H1 (cell line): ENCODE measurements around the gene PLA2G4F. TPM values are rescaled to one million over a fixed set of nuclear protein-coding genes. Genes with fewer than 3 reads are reported as not detected.

ENCODE experiments used
- CTCF ChIA-PET: fragments of 300-600 bp; sonication (Branson Sonifier 250); formaldehyde crosslinking; loops from one replicate; lab custom pipeline; 2021; ENCODE audit not compliant: partially characterized antibody; lab: Charles Lee
- POLR2A ChIA-PET: fragments of 300-600 bp; sonication (Branson Sonifier 250); formaldehyde crosslinking; loops from one replicate; lab custom pipeline; 2021; ENCODE audit warnings: inconsistent platforms; ENCODE audit not compliant: partially characterized antibody; lab: Charles Lee
- DNase-seq, 2 experiments: peaks; one replicate each; pipeline versions ENCODE4 v3.0.0 to v3.0.0-alpha.2; 2010 to 2022; ENCODE audit warnings: low spot score in 2 of 2, low read depth in 1 of 2, mixed read lengths in 1 of 2
- FAIRE-seq: peaks from 2 replicates; lab custom pipeline; 2011; peaks lifted over from hg19 to GRCh38; lab: Jason Lieb, UNC
- H2AFZ ChIP-seq: 2 replicates; pipeline ENCODE4 v1.8.1; 2012; ENCODE audit warnings: low read length, inconsistent platforms
- H2AK5ac ChIP-seq: 2 replicates; pipeline ENCODE4 v1.6.1; 2013; ENCODE audit warnings: low read depth, low read length
- H2BK120ac ChIP-seq: replicated peaks from 2 replicates; pipeline ENCODE3; 2013; ENCODE audit warnings: low read depth, low read length, inconsistent platforms
- H2BK12ac ChIP-seq: 2 replicates; pipeline ENCODE4 v1.6.1; 2013; ENCODE audit warnings: low read depth, low read length
- H2BK15ac ChIP-seq: 2 replicates; pipeline ENCODE4 v1.6.1; 2013; ENCODE audit warnings: low read length
- H2BK20ac ChIP-seq: 2 replicates; pipeline ENCODE4 v1.6.1; 2013; ENCODE audit warnings: low read length
- H2BK5ac ChIP-seq: 2 replicates; pipeline ENCODE4 v1.6.1; 2013; ENCODE audit warnings: low read depth, low read length
- H3K14ac ChIP-seq: 2 replicates; pipeline ENCODE4 v1.6.1; 2013; ENCODE audit warnings: inconsistent platforms; ENCODE audit not compliant: insufficient read length
- H3K18ac ChIP-seq: 2 replicates; pipeline ENCODE4 v1.6.1; 2013; ENCODE audit warnings: low read length; ENCODE audit errors: extremely low read depth
- H3K23ac ChIP-seq: 2 replicates; pipeline ENCODE4 v1.6.1; 2013; ENCODE audit warnings: inconsistent platforms; ENCODE audit not compliant: insufficient read length
- H3K23me2 ChIP-seq: 2 replicates; pipeline ENCODE4 v1.6.1; 2013; ENCODE audit warnings: low read depth, low read length
- H3K27ac ChIP-seq: 2 replicates; pipeline ENCODE4 v1.6.1; 2011; ENCODE audit warnings: low read depth, low read length, inconsistent platforms
- H3K27me3 ChIP-seq, 4 experiments: replicated peaks in 1 of 4; 1 replicate in 1 of 4; 2 replicates in 3 of 4; pipeline versions ENCODE4 v1.6.1 to v1.8.1; 2011 to 2013; ENCODE audit warnings: low read length in 3 of 4, mild to moderate bottlenecking in 3 of 4, inconsistent platforms in 2 of 4, mixed read lengths in 2 of 4, moderate library complexity in 1 of 4; ENCODE audit not compliant: control insufficient read depth in 3 of 4, insufficient read depth in 3 of 4; ENCODE audit errors: extremely low read depth in 1 of 4
- H3K36me3 ChIP-seq, 4 experiments: 2 replicates each; pipeline versions ENCODE4 v1.6.1 to v1.8.1; 2011 to 2013; ENCODE audit warnings: mild to moderate bottlenecking in 4 of 4, low read length in 3 of 4, moderate library complexity in 2 of 4, control low read depth in 1 of 4, inconsistent platforms in 1 of 4; ENCODE audit not compliant: insufficient read depth in 4 of 4, control insufficient read depth in 2 of 4
- H3K4ac ChIP-seq: replicated peaks from 2 replicates; pipeline ENCODE3; 2013; ENCODE audit warnings: low read length, low read depth, mixed read lengths, inconsistent platforms; ENCODE audit not compliant: insufficient read length
- H3K4me1 ChIP-seq, 4 experiments: replicated peaks in 1 of 4; 1 replicate in 1 of 4; 2 replicates in 3 of 4; pipeline versions ENCODE4 v1.6.1 to v1.8.1; 2011 to 2013; ENCODE audit warnings: low read length in 3 of 4, inconsistent platforms in 2 of 4, mixed read lengths in 1 of 4; ENCODE audit not compliant: insufficient read depth in 4 of 4, control insufficient read depth in 3 of 4
- H3K4me2 ChIP-seq, 2 experiments: 2 replicates each; pipeline versions ENCODE4 v1.6.1 to v1.8.1; 2011 to 2013; ENCODE audit warnings: low read depth in 2 of 2, low read length in 2 of 2, control low read depth in 1 of 2, inconsistent platforms in 1 of 2, mild to moderate bottlenecking in 1 of 2; ENCODE audit not compliant: insufficient read depth in 1 of 2
- H3K4me3 ChIP-seq, 4 experiments: fragments of 200-600, 300-600 bp in 1 of 4; sonication (generic), shearing (Covaris generic), sonication (Bioruptor Twin) in 1 of 4; 2 replicates each; pipeline versions ENCODE4 v1.5.1 to v1.8.1; 2011 to 2016; ENCODE audit warnings: low read length in 4 of 4, low read depth in 3 of 4, control low read depth in 2 of 4, inconsistent platforms in 2 of 4, mild to moderate bottlenecking in 2 of 4, mixed read lengths in 1 of 4, moderate library complexity in 1 of 4; ENCODE audit not compliant: insufficient read depth in 2 of 4; ENCODE audit errors: extremely low read depth in 1 of 4
- H3K56ac ChIP-seq: replicated peaks from 2 replicates; pipeline ENCODE3; 2013; ENCODE audit warnings: low read depth, mild to moderate bottlenecking, mixed read lengths, low read length, inconsistent platforms; ENCODE audit not compliant: insufficient read length
- H3K79me1 ChIP-seq: 2 replicates; pipeline ENCODE4 v1.6.1; 2013; ENCODE audit warnings: low read depth, low read length, control low read depth
- H3K79me2 ChIP-seq, 2 experiments: 2 replicates each; pipeline versions ENCODE4 v1.6.1 to v1.8.1; 2012 to 2013; ENCODE audit warnings: low read length in 2 of 2, mild to moderate bottlenecking in 2 of 2, inconsistent platforms in 1 of 2; ENCODE audit not compliant: insufficient read depth in 2 of 2, control insufficient read depth in 1 of 2
- H3K9ac ChIP-seq, 4 experiments: replicated peaks in 1 of 4; 1 replicate in 1 of 4; 2 replicates in 3 of 4; pipeline versions ENCODE4 v1.6.1 to v1.8.1; 2011 to 2013; ENCODE audit warnings: low read depth in 3 of 4, low read length in 3 of 4, control low read depth in 2 of 4, mild to moderate bottlenecking in 2 of 4, moderate library complexity in 2 of 4, inconsistent platforms in 1 of 4; ENCODE audit errors: extremely low read depth in 1 of 4
- H3K9me3 ChIP-seq, 2 experiments: 2 replicates each; pipeline versions ENCODE4 v1.6.1 to v1.8.1; 2012 to 2013; ENCODE audit warnings: mild to moderate bottlenecking in 2 of 2, moderate library complexity in 2 of 2, control low read depth in 1 of 2, inconsistent platforms in 1 of 2, low read depth in 1 of 2, low read length in 1 of 2, mixed read lengths in 1 of 2; ENCODE audit not compliant: insufficient read depth in 2 of 2
- H4K20me1 ChIP-seq, 2 experiments: replicated peaks in 1 of 2; 2 replicates each; pipeline versions ENCODE3 to v1.8.1; 2011 to 2013; ENCODE audit warnings: inconsistent platforms in 2 of 2, low read length in 2 of 2, mild to moderate bottlenecking in 1 of 2; ENCODE audit not compliant: insufficient read depth in 2 of 2, control insufficient read depth in 1 of 2
- H4K5ac ChIP-seq: 2 replicates; pipeline ENCODE4 v1.6.1; 2013; ENCODE audit warnings: low read length, low read depth, mixed read lengths, inconsistent platforms; ENCODE audit not compliant: insufficient read length
- H4K8ac ChIP-seq: 2 replicates; pipeline ENCODE4 v1.8.0; 2013; ENCODE audit warnings: mild to moderate bottlenecking, moderate library complexity, low read length, inconsistent platforms; ENCODE audit not compliant: insufficient read depth; ENCODE audit errors: extremely low read depth
- H4K91ac ChIP-seq: replicated peaks from 2 replicates; pipeline ENCODE3; 2013; ENCODE audit warnings: low read length, mixed read lengths, inconsistent platforms; ENCODE audit not compliant: insufficient read length
- E2F6 ChIP-seq: IDR thresholded peaks from 2 replicates; pipeline ENCODE4 v1.6.1; 2012; ENCODE audit warnings: inconsistent platforms
- EGR1 ChIP-seq: IDR thresholded peaks from 2 replicates; pipeline ENCODE4 v1.6.1; 2011; ENCODE audit warnings: low read depth, low read length, borderline replicate concordance
- HDAC6 ChIP-seq: IDR thresholded peaks from one replicate; pipeline ENCODE4 v1.7.1; 2012; ENCODE audit warnings: low read depth, mild to moderate bottlenecking, inconsistent platforms, low read length, moderate library complexity
- RXRA ChIP-seq: IDR thresholded peaks from 2 replicates; pipeline ENCODE4 v1.6.1; 2011; ENCODE audit warnings: low read depth, mild to moderate bottlenecking, low read length, moderate library complexity; ENCODE audit not compliant: insufficient read depth
- TAF1 ChIP-seq: IDR thresholded peaks from 2 replicates; pipeline ENCODE4 v1.6.1; 2011; ENCODE audit warnings: mild to moderate bottlenecking, low read depth, low read length
- YY1 ChIP-seq: IDR thresholded peaks from 2 replicates; pipeline ENCODE4 v1.6.1; 2011; ENCODE audit warnings: low read depth, mild to moderate bottlenecking, low read length
- WGBS, 2 experiments: shearing (Covaris generic) in 1 of 2; methylation state at CpG; one replicate each; pipeline versions ENCODE4 v1.1.6 to v1.1.7; 2013 to 2015; ENCODE audit warnings: low lambda C conversion rate in 2 of 2, mixed read lengths in 2 of 2, inconsistent platforms in 1 of 2, low coverage in 1 of 2, missing lambda C conversion rate in 1 of 2; ENCODE audit not compliant: insufficient replicate concordance in 2 of 2, insufficient coverage in 1 of 2, insufficient read length in 1 of 2; ENCODE audit errors: extremely low coverage in 1 of 2, missing lambda C conversion rate in 1 of 2; 5-methylcytosine and 5-hydroxymethylcytosine counted together
- polyA plus RNA-seq, 7 experiments: library from polyadenylated mRNA; depleted of rRNA in 3 of 7; stranded (reverse) in 5 of 7; unstranded in 2 of 7; fragments of >200 nt in 5 of 7; fragments of 200-250 nt in 2 of 7; gene quantifications; 1 replicate in 5 of 7; 2 replicates in 1 of 7; 4 replicates in 1 of 7; pipeline versions ENCODE4 v1.2.1 to v1.2.3, GENCODE V29; 2011 to 2013; ENCODE audit warnings: missing spikeins in 2 of 7, mixed read lengths in 2 of 7
- total RNA-seq: library from RNA; stranded (reverse); fragmentation: NEBNext Ultra II Directional; extraction: Animal tissue kit (Norgen Biotek cat#: 25700); gene quantifications from 2 replicates; pipeline ENCODE4 v1.2.1, GENCODE V29; 2021

PLA2G4F gene
- total and polyA plus RNA-seq, 2 of the 8 experiments (the other 6 are each of a cell fraction or from before 2014, with no cell fraction given), result not detected

GRCh38 chr15:42089942-42090341 is 66.5 kb downstream of the PLA2G4F start:
- Histone ChIP-seq H3K79me2 (no peaks in the 10 kb centered on the region), H3K36me3 (no peaks in the 10 kb centered on the region; a peak in 1 of 8 replicates), H3K27me3 (no peaks in the 10 kb centered on the region), H2BK20ac (no peak overlapping the region), H3K27ac (no peak overlapping the region), H4K20me1 (no peaks in the 10 kb centered on the region), H3K4ac (no peak overlapping the region), H3K4me3 (no peak overlapping the region), H3K9me3 (no peaks in the 10 kb centered on the region), H4K5ac (no peak overlapping the region), H2AFZ (no peak overlapping the region), H2BK12ac (no peak overlapping the region), H4K8ac (no peak overlapping the region; the same call in 1 of the 2 replicates), H3K18ac (no peak overlapping the region), H2BK120ac (no peak overlapping the region), H2AK5ac (no peak overlapping the region), H3K56ac (no peak overlapping the region), H2BK5ac (no peak overlapping the region), H3K79me1 (no peaks in the 10 kb centered on the region), H3K23me2 (no peaks in the 10 kb centered on the region; the same call in 1 of the 2 replicates), H3K14ac (no peak overlapping the region), H4K91ac (no peak overlapping the region), H2BK15ac (no peak overlapping the region), H3K4me1 (peaks cover 0 to 9% (median 3%) of the 10 kb centered on the region in 4 experiments; a peak in 5 of 7 replicates), H3K23ac (no peak overlapping the region), H3K9ac (no peak overlapping the region), H3K4me2 (no peak overlapping the region)
- ChIA-PET POLR2A (interaction anchor here (0.6 to 0.7 kb wide), 2 partner anchors 311 to 426 kb away, joined by 3 to 4 read pairs; no protein-coding TSS in a partner anchor), CTCF (interaction anchor here (0.6 to 14.0 kb wide), 7 partner anchors 7 to 382 kb away, joined by 3 to 425 read pairs (median 14); no protein-coding TSS in a partner anchor)
- FAIRE-seq (no peak), DNase-seq (no peak)
- 89% methylated on average over 4 of the region's 4 CpGs; no CpG with 5 or more reads in 1 of the 2 experiments for WGBS, 2 experiments
- no peak for TF ChIP-seq RXRA
- TF ChIP-seq EGR1, result no peak
- TF ChIP-seq HDAC6, result no peak
- no peak for TF ChIP-seq TAF1
- TF ChIP-seq YY1, result no peak
- no peak for TF ChIP-seq E2F6
